HG03064 (cell line): ENCODE measurements around the gene YBX1.
"Not testable (repeated sequence)": the region's sequence is repeated elsewhere in the genome, so short reads cannot be mapped to it uniquely, and the experiment has no call there.

ENCODE experiments used
- ATAC-seq: cut with Tn5 transposase; IDR thresholded peaks from one replicate; pipeline ENCODE4 v1.9.1; 2021; ENCODE audit warnings: low read depth; ENCODE audit not compliant: unreplicated experiment

YBX1 gene

GRCh38 chr1:42686418-42686817, 4.2 kb downstream of the YBX1 start:
- ATAC-seq = no peak

- ATAC-seq = no peak
These were observed 7.7 kb downstream of the YBX1 start for GRCh38 chr1:42689912-42690311.

DNA sequence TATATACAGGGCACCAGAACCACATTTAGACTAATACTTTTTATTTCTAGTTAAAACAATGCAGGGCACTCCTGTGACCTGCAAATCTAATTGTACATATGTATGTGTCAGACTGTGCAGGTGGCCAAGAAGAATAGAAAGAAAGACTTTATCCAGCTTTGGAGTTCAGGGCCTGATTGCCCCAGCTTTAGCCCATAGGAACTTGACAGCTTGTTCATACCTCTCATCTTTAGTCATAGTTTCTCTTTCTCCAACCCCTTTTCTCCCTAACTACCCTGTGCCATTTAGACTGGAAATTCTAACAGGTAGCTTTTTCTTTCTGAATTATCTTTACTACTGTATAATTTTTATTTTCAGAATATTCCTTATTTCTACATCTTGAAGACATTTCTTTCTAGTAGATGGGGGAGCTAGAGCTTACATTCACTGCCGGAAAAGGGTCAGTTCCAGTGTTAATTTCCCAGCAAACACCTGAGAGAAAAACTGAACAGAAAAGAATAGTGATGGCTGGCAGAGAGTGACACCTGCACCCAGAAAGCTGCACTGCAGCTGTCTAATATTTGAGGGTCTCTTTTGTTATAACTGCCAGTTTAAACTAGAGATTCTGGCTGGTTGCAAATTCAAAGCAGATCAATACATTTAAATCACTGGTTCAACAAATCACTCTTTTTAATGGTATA, 8.4 kb downstream of the YBX1 start:
- ATAC-seq = no peak

DNA sequence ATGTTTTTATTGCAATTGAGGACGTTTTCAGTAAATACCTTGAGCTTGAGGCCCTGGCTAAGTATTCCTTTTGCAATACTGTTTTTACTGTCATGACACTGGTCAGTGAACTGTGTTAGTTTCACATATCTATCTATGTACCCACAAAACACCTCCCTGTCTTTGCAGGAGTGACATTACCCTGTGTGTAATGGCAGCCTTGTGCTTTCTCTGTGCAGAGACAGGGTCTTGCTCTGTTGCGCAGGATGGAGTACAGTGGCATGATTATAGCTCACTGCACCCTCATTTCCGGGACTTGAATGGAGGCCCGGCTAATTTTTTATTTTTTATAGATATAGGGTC, 8.9 kb downstream of the YBX1 start:
- ATAC-seq = no peak

- no peak for ATAC-seq
These were observed 10.2 kb downstream of the YBX1 start for GRCh38 chr1:42692461-42692860.

GRCh38 chr1:42692911-42693310, 10.7 kb downstream of the YBX1 start:
- ATAC-seq = no peak

DNA sequence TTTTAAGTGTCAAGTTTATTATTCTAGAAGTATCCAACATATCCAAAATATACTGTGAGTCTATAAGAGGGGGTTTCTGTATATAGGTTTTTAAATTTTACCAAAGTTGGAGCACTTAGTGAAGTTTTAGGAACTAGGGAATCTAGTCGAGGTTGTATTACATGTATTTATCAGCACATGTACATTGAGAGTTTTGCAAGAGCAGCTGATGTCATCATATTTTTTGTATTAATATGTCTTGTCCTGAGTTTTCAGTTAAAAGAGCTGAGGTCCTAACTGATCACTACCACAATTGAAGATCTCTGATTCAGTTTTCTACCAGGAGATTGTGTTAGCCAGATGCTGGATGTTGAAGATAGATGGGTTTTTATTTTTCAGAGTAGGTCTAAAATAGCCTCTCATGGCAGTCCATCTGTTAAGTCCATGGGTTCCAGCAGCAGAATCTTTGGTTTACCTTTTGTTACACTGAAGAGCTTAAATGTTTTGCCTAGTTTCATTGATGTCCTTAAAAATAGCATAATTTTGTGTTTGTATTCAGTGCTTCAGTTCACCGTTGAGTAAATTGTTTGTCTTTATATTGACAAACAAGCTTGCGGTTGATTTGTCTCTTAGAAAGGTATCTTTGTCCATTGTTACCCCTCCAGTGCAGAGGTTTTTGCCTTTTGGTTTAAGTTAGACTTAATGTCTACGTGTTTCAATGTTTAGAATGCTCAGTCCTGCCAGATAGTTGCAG, 16.0 kb downstream of the YBX1 start:
- no peak for ATAC-seq

- no peak for ATAC-seq
These were observed 17.8 kb downstream of the YBX1 start for GRCh38 chr1:42700006-42700405.

DNA sequence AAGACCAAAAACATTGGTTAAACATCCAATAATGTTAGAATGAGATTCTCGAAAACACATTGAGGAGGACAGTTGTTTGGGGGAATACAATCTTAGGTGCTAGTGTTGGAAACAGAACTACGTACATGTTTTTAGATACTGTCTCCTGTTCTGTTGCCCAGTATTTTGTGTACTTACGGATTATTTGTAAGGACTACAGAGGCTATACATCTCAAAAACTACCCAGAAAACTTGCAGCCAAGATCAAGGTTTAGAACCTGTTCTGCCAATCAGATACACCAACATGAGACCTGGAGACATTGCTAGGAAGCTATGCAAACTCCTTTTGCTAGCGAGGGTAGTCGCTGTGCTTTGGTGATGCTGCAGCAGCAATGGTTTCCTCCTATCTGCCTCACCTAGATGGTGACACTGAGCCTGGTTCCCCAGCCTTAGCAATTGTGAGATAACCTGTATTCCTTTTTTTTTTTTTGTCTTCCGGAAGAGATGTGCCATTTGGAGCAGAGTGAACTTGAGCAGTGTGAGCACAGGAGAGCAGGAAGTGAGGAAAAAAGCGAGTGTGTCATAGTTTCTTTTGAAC, 21.8 kb downstream of the YBX1 start:
- ATAC-seq = no peak

- ATAC-seq = not testable (repeated sequence)
These were observed 30.6 kb downstream of the YBX1 start for GRCh38 chr1:42712808-42713207.

DNA sequence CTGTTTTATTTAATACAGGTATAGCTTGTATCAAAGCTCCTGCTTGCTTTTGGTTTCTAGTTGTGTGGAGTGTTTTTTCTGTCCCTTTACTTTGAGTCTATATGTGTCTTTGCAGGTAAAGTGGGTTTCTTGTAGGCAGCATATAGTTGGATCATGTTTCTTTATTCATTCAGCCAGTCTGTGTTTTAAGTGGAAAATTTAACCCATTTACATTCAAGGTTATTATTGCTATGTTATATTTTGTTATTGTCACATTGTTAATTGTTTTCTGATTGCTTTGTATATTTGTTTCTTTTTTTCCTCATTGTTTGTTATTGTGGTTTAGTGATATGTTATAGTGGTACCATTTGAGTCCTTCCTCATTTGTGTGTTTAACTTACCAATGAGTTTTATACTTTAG, 31.1 kb downstream of the YBX1 start:
- no peak for ATAC-seq

DNA sequence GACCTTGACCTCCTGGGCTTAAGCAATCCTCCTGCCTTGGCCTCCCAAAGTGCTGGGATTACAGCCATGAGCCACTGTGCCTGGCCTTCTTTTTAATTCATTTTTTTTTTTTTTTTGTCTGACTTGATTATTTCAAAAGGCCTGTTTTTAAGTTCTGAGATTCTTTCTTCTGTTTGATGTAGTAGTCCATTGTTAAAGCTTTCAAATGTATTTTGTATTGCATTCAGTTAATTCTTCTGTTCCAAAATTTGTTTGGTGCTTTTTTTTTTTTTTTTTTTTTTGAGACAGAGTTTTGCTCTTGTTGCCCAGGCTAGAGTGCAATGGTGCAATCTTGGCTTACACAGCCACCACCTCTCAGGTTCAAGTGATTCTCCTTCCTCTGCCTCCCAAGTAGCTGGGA, 32.2 kb downstream of the YBX1 start:
- ATAC-seq = not testable (repeated sequence)

- no peak for ATAC-seq
These were observed 38.6 kb downstream of the YBX1 start for GRCh38 chr1:42720868-42721267.

- ATAC-seq = no peak
These were observed 39.7 kb downstream of the YBX1 start for GRCh38 chr1:42721926-42722325.

DNA sequence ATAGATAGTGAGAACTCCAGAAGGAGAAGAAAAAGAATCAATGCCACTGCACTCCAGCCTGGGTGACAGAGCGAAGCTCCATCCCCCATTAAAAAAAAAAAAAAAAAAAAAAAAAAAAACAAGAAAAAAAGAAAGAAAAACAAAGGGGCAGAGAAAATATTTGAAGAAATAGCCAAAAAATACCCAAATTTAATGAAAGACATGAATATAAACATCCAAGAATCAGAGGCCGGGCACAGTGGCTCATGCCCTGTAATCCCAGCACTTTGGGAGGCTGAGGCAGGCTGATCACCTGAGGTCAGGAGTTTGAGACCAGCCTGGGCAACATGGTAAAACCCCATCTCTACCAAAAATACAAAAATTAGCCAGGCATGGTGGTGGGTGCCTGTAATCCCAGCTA, 40.2 kb downstream of the YBX1 start:
- ATAC-seq = not testable (repeated sequence)

DNA sequence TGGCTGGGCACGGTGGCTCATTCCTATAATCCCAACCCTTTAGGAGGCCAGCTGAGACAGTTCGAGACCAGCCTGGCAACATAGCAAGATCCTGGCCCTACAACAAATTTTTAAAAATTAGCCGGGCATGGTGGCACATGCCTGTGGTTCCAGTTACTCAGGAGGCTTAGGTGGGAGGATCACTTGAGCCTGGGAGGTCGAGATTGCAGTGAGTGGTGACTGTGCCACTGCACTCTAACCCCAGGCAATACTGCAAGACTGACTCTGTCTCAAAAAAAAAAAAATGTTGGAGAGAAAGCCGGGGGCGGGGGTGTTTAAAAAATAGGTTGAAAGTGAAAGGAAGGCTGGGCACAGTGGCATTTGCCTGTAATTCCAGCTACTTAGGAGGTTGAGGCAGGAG, 41.3 kb downstream of the YBX1 start:
- ATAC-seq = no peak

DNA sequence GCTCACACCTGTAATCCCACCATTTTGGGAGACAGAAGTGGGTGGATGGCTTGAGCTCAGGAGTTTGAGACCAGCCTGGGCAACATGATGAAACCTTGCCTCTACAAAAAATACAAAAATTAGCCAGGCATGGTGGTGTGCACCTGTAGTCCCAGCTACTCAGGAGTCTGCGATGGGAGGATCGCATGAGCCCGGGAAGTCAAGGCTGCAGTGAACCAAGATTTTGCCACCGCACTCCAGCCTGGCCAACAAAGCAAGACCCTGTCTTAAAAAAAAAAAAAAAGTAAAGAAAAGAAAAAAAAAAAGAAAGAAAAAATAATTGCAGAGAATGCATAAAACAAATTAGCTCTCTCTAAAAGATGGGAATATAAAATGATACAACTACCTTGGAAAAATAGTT, 43.6 kb downstream of the YBX1 start:
- not testable (repeated sequence) for ATAC-seq

GRCh38 chr1:42730002-42730401, 47.8 kb downstream of the YBX1 start:
- no peak for ATAC-seq

GRCh38 chr1:42730988-42731387, 48.8 kb downstream of the YBX1 start:
- no peak for ATAC-seq

DNA sequence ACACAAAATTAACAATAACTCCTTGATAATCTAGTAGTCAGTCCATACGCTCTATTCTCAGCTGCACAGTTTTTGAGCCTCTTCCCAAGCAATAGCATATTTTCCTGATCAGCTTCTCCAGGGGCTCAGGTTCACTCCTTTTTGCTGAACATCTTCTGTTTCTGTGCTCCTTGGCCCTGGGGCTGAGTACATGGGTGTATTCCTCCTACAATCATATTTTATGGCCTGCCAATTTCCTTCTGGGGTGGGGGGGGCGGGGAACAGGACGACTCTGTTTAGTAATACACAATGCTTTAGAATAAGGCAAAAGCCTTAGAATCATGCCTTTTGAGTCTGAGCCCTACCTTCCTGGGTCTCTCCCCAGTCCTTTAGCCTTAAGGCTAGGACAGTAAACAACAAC, 49.4 kb downstream of the YBX1 start:
- no peak for ATAC-seq

DNA sequence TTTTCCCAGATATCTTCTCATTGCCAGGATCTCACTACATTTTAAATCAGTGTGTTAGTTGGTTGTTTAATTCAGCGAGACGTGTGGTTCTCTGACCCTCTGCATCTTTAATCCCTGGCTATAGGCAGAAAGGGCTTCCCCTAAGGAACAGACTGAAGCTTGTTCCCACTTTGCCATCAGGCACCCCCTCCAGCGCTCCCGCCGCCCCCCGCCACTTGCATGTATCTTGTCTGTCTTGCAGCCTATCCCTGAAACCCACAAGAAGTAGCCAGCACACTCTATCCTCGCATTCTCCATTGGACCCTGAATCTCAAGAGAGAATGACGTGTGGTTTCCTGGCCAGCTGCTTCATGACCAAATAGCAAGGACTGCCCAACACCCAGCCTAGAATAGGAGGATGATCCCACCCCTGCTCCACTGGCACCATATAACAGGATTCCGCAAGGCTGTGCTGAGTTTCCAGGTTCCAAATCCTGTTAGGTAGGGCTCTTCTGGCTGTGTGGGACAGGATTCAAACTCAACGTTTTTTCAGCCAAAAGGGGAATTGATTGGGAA, 50.0 kb downstream of the YBX1 start:
- ATAC-seq = no peak
